Measurements from ENCODE around the gene SYNGR4. TPM values are rescaled to one million over a fixed set of nuclear protein-coding genes. Genes with fewer than 3 reads are reported as not detected.

SYNGR4 gene
- total RNA-seq, 1 donor from 2014 or later = not detected

DNA sequence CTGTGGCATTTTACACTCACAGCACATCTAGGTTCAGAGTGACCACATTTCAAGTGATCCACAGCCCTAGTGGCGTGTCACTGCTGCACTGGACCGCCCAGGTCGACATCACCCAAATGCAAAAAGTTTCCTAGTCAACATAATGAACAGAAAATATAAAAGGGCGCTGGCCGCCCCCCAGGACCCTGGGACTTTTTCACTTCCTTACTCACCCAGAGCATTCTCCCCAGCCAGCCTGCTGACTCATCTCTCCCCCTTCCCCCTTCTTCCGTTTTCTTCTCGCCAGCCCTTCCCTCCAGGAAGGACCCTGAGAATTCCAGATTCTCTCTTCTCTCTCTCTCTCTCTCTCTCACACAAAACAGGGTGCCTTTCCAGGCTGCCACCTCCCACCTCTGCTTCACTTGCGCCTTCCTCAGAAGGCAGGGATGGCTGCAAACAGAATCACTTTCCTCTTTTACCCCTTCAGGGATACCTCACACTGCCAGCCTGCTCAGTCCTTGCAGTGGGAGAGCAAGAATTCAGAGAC is 60.6 kb downstream of the SYNGR4 start:
- H3K4me1 ChIP-seq = peaks cover 4% of the 10 kb centered on the region
- Mint-ChIP-seq H3K4me3 (peak overlapping the region; percentile 71), H3K36me3 (no peaks in the 10 kb centered on the region), H3K9me3 (no peaks in the 10 kb centered on the region), H3K27me3 (ENCODE audit: insufficient read depth, low read depth) (peaks cover 3% of the 10 kb centered on the region), H3K27ac (peak overlapping the region; percentile 80), H3K4me1 (peaks cover 6% of the 10 kb centered on the region)
- no peak overlapping the region for H3K9ac ChIP-seq
- H4K20me1 ChIP-seq (ENCODE audit: low read depth) = no peaks in the 10 kb centered on the region
- H3K27me3 ChIP-seq = no peaks in the 10 kb centered on the region
- H3K4me3 ChIP-seq = no peak overlapping the region
- no peak overlapping the region for H2AFZ ChIP-seq (replicated peaks)
- no peaks in the 10 kb centered on the region for H3K36me3 ChIP-seq
- no peaks in the 10 kb centered on the region for H3K79me2 ChIP-seq (ENCODE audit: low read depth)
- H3K27ac ChIP-seq = no peak overlapping the region
- no peaks in the 10 kb centered on the region for H3K9me3 ChIP-seq (ENCODE audit: low read depth)
- no peaks in the 10 kb centered on the region for H3F3A ChIP-seq (ENCODE audit: low read depth)
- no peak for DNase-seq (ENCODE audit: low spot score)
- TF ChIP-seq, protein P1, sequence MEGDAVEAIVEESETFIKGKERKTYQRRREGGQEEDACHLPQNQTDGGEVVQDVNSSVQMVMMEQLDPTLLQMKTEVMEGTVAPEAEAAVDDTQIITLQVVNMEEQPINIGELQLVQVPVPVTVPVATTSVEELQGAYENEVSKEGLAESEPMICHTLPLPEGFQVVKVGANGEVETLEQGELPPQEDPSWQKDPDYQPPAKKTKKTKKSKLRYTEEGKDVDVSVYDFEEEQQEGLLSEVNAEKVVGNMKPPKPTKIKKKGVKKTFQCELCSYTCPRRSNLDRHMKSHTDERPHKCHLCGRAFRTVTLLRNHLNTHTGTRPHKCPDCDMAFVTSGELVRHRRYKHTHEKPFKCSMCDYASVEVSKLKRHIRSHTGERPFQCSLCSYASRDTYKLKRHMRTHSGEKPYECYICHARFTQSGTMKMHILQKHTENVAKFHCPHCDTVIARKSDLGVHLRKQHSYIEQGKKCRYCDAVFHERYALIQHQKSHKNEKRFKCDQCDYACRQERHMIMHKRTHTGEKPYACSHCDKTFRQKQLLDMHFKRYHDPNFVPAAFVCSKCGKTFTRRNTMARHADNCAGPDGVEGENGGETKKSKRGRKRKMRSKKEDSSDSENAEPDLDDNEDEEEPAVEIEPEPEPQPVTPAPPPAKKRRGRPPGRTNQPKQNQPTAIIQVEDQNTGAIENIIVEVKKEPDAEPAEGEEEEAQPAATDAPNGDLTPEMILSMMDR (IDR thresholded peaks at IDR 0.05) = no peak
- no peak for TF ChIP-seq EZH2 (IDR thresholded peaks at IDR 0.05)
- TF ChIP-seq EZH2phosphoT487 (IDR thresholded peaks at IDR 0.05) = no peak
- no peak overlapping the region for H3K4me2 ChIP-seq

Other genes starting within 250 kb of the SYNGR4 start
- gene LIG1, start 194.0 kb upstream of the SYNGR4 start, total RNA-seq (ENCODE audit: low replicate concordance) = 40.0 and 88.9 TPM in 2 replicates
- 0.36 and 4.2 TPM in 2 replicates for gene ZSWIM9, start 193.7 kb upstream of the SYNGR4 start, total RNA-seq (ENCODE audit: low replicate concordance)
- gene CARD8, start 108.5 kb upstream of the SYNGR4 start, total RNA-seq (ENCODE audit: low replicate concordance) = 46.6 and 59.7 TPM in 2 replicates
- gene ZNF114, start 94.3 kb upstream of the SYNGR4 start, total RNA-seq (ENCODE audit: low replicate concordance) = 5.4 and 6.0 TPM in 2 replicates
- gene EMP3, start 38.8 kb upstream of the SYNGR4 start, total RNA-seq (ENCODE audit: low replicate concordance) = 1.2 and 10.7 TPM in 2 replicates
- 3.1 and 9.4 TPM in 2 replicates for gene TMEM143, start 427 bp upstream of the SYNGR4 start, total RNA-seq (ENCODE audit: low replicate concordance)
- gene KDELR1, start 27.2 kb downstream of the SYNGR4 start, total RNA-seq (ENCODE audit: low replicate concordance) = 106 and 161 TPM in 2 replicates
- gene GRIN2D, start 29.3 kb downstream of the SYNGR4 start, total RNA-seq (ENCODE audit: low replicate concordance) = 0.28 and 0.45 TPM in 2 replicates
- gene GRWD1, start 81.6 kb downstream of the SYNGR4 start, total RNA-seq (ENCODE audit: low replicate concordance) = 10.6 and 31.5 TPM in 2 replicates
- 0.69 and 0.74 TPM in 2 replicates for gene KCNJ14, start 91.2 kb downstream of the SYNGR4 start, total RNA-seq (ENCODE audit: low replicate concordance)
- 50.3 and 107 TPM in 2 replicates for gene CYTH2, start 105.0 kb downstream of the SYNGR4 start, total RNA-seq (ENCODE audit: low replicate concordance)
- 0.02 and 3.5 TPM in 2 replicates for gene LMTK3, start 147.5 kb downstream of the SYNGR4 start, total RNA-seq (ENCODE audit: low replicate concordance)
- gene SULT2B1, start 187.8 kb downstream of the SYNGR4 start, total RNA-seq (ENCODE audit: low replicate concordance) = 1.6 TPM in 1 of 2 replicates, not detected in the other
- not detected in 2 replicates for gene SPACA4, start 242.4 kb downstream of the SYNGR4 start, total RNA-seq (ENCODE audit: low replicate concordance)

Data from neural progenitor cell (in vitro differentiated cells).